Measurements from ENCODE around the gene DNASE2.

DNA sequence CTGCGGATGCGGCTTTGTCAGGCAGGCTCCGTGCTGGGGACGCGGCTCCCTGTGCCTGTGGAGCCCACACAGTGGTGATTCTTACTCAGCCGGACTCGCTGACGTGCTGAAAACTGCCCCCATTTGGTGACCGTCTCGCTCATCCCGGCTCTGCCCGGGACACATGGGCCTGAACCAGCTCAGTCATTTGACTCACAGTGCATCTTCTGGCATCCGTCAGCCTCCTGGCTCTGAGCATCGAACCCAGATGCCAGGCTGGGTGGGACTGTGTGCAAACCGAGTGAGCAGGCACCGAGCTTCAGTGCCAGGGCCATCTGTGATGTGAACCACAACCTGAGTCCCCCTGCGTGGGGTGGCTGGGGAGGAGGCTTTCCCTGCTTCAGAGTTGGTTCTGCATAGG is 15.2 kb upstream of the DNASE2 start:
- TF ChIP-seq, protein P1, sequence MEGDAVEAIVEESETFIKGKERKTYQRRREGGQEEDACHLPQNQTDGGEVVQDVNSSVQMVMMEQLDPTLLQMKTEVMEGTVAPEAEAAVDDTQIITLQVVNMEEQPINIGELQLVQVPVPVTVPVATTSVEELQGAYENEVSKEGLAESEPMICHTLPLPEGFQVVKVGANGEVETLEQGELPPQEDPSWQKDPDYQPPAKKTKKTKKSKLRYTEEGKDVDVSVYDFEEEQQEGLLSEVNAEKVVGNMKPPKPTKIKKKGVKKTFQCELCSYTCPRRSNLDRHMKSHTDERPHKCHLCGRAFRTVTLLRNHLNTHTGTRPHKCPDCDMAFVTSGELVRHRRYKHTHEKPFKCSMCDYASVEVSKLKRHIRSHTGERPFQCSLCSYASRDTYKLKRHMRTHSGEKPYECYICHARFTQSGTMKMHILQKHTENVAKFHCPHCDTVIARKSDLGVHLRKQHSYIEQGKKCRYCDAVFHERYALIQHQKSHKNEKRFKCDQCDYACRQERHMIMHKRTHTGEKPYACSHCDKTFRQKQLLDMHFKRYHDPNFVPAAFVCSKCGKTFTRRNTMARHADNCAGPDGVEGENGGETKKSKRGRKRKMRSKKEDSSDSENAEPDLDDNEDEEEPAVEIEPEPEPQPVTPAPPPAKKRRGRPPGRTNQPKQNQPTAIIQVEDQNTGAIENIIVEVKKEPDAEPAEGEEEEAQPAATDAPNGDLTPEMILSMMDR (IDR thresholded peaks at IDR 0.05), result no peak
- TF ChIP-seq JUN (CRISPR knock-in tag; IDR thresholded peaks at IDR 0.05) (no peak), TCF7 (CRISPR knock-in tag; IDR thresholded peaks at IDR 0.05; ENCODE audit: low read depth) (no peak), SMAD4 (CRISPR knock-in tag; IDR thresholded peaks at IDR 0.05) (no peak), SOX15 (CRISPR knock-in tag; IDR thresholded peaks at IDR 0.05) (no peak), FOXK1 (CRISPR knock-in tag; IDR thresholded peaks at IDR 0.05) (no peak), KAT7 (CRISPR knock-in tag; IDR thresholded peaks at IDR 0.05; ENCODE audit: borderline replicate concordance) (no peak)
- TF ChIP-seq, protein P2, sequence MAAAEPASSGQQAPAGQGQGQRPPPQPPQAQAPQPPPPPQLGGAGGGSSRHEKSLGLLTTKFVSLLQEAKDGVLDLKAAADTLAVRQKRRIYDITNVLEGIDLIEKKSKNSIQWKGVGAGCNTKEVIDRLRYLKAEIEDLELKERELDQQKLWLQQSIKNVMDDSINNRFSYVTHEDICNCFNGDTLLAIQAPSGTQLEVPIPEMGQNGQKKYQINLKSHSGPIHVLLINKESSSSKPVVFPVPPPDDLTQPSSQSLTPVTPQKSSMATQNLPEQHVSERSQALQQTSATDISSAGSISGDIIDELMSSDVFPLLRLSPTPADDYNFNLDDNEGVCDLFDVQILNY (CRISPR knock-in tag; IDR thresholded peaks at IDR 0.05), result no peak
- TF ChIP-seq, protein P3, sequence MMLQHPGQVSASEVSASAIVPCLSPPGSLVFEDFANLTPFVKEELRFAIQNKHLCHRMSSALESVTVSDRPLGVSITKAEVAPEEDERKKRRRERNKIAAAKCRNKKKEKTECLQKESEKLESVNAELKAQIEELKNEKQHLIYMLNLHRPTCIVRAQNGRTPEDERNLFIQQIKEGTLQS (CRISPR knock-in tag; conservative IDR thresholded peaks at IDR 0.05), result no peak
- TF ChIP-seq, protein P4, sequence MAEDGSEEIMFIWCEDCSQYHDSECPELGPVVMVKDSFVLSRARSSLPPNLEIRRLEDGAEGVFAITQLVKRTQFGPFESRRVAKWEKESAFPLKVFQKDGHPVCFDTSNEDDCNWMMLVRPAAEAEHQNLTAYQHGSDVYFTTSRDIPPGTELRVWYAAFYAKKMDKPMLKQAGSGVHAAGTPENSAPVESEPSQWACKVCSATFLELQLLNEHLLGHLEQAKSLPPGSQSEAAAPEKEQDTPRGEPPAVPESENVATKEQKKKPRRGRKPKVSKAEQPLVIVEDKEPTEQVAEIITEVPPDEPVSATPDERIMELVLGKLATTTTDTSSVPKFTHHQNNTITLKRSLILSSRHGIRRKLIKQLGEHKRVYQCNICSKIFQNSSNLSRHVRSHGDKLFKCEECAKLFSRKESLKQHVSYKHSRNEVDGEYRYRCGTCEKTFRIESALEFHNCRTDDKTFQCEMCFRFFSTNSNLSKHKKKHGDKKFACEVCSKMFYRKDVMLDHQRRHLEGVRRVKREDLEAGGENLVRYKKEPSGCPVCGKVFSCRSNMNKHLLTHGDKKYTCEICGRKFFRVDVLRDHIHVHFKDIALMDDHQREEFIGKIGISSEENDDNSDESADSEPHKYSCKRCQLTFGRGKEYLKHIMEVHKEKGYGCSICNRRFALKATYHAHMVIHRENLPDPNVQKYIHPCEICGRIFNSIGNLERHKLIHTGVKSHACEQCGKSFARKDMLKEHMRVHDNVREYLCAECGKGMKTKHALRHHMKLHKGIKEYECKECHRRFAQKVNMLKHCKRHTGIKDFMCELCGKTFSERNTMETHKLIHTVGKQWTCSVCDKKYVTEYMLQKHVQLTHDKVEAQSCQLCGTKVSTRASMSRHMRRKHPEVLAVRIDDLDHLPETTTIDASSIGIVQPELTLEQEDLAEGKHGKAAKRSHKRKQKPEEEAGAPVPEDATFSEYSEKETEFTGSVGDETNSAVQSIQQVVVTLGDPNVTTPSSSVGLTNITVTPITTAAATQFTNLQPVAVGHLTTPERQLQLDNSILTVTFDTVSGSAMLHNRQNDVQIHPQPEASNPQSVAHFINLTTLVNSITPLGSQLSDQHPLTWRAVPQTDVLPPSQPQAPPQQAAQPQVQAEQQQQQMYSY (CRISPR knock-in tag; IDR thresholded peaks at IDR 0.05), result no peak
